NCI-H526 treated with DMSO at 0.1 percent for 48 hours (cell line): Measurements from ENCODE around the gene AIP.
"Not testable (repeated sequence)": the region's sequence is repeated elsewhere in the genome, so short reads cannot be mapped to it uniquely, and the experiment has no call there.

Experiments used
- DNase-seq: peaks from one replicate; lab custom pipeline; 2025; lab: John Stamatoyannopoulos, UW

Gene AIP

GRCh38 chr11:67449116-67449844 is 33.5 kb upstream of the AIP start:
- DNase-seq, result no peak

- DNase-seq, result no peak
These were observed 31.8 kb upstream of the AIP start for GRCh38 chr11:67450796-67451657.

- DNase-seq, result no peak
These were observed 31.2 kb upstream of the AIP start for GRCh38 chr11:67451658-67451976.

- DNase-seq, result no peak
These were observed 30.5 kb upstream of the AIP start, which contains the start of gene GPR152 for GRCh38 chr11:67452141-67452952. TSS of gene GPR152 (minus strand) at chr11:67452729. CDS start at chr11:67452724, 5 bp downstream.

GRCh38 chr11:67453816-67454732 is 28.8 kb upstream of the AIP start:
- DNase-seq, result no peak

- no peak for DNase-seq
These were observed 27.8 kb upstream of the AIP start, which contains the start of gene CABP4 for GRCh38 chr11:67455054-67455453. TSS of gene CABP4 (plus strand) at chr11:67455354. CDS start at chr11:67455424, 70 bp downstream.

- DNase-seq, result no peak
These were observed 26.6 kb upstream of the AIP start for GRCh38 chr11:67456068-67456705.

- DNase-seq, result no peak
These were observed 25.4 kb upstream of the AIP start for GRCh38 chr11:67457453-67457852.

GRCh38 chr11:67458266-67458665 is 24.6 kb upstream of the AIP start:
- no peak for DNase-seq

- no peak for DNase-seq
These were observed 19.6 kb upstream of the AIP start for GRCh38 chr11:67463186-67463585.

GRCh38 chr11:67463680-67464410 is 19.0 kb upstream of the AIP start:
- DNase-seq, result no peak

- peak; percentile 91 for DNase-seq
These were observed 18.2 kb upstream of the AIP start for GRCh38 chr11:67464411-67465188.

- DNase-seq, result no peak
These were observed 17.7 kb upstream of the AIP start for GRCh38 chr11:67465189-67465510.

- not testable (repeated sequence) for DNase-seq
These were observed 17.3 kb upstream of the AIP start for GRCh38 chr11:67465530-67465929.

- DNase-seq, result no peak
These were observed 16.5 kb upstream of the AIP start for GRCh38 chr11:67466367-67466766.

GRCh38 chr11:67466962-67467771 is 15.7 kb upstream of the AIP start:
- no peak for DNase-seq

GRCh38 chr11:67468056-67468455 is 14.8 kb upstream of the AIP start:
- DNase-seq, result no peak

GRCh38 chr11:67468456-67468758 is 14.4 kb upstream of the AIP start:
- no peak for DNase-seq
